HEK293T (cell line): ENCODE results near the gene RALGPS2.

ENCODE experiments used
- ARNT ChIP-seq: fragments of 450-650 bp; IDR thresholded peaks from 2 replicates; pipeline ENCODE4 v1.6.1; 2017; ENCODE audit warnings: mild to moderate bottlenecking
- BHLHE40 ChIP-seq: fragments of 450-650 bp; IDR thresholded peaks from 2 replicates; pipeline ENCODE4 v1.6.1; 2016; ENCODE audit warnings: mild to moderate bottlenecking, moderate library complexity, borderline replicate concordance
- HDGF ChIP-seq: fragments of 450-650 bp; IDR thresholded peaks from 2 replicates; pipeline ENCODE4 v1.6.1; 2017; ENCODE audit warnings: antibody characterized with exemption, borderline replicate concordance
- SUZ12 ChIP-seq: fragments of 450-650 bp; IDR thresholded peaks from 2 replicates; pipeline ENCODE4 v1.6.1; 2016; ENCODE audit warnings: mild to moderate bottlenecking
- TARDBP ChIP-seq: fragments of 450-650 bp; IDR thresholded peaks from 2 replicates; pipeline ENCODE4 v1.6.1; 2016

DNA sequence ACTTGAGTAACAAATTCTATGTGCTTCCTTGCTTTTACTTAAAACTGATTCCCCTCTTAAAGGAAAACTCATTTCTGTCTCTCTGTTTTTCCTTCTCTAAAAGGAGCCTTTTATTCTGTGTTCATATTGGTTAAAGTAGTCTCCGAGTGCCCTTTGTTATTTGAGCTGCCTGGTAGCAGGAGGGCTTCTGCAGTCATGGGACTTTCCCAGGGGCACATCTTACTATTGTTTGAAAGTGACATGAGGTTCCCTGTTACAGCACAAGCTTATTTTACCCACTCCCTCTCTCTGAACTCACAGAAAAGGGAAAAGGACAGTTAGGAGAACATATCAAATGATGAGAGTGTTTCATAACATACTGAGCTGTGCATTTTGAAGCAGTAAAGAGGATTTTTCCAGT lies 203.9 kb downstream of the RALGPS2 start:
- no peak for TF ChIP-seq ARNT
- TF ChIP-seq HDGF: no peak
- no peak for TF ChIP-seq TARDBP
- TF ChIP-seq BHLHE40: no peak
- no peak for TF ChIP-seq SUZ12
